HEK293 (cell line): Measurements from ENCODE around the gene MMS19.

Source experiments
- BCL11A ChIP-seq: fragments of 450-650 bp; formaldehyde crosslinking; IDR thresholded peaks from 2 replicates; pipeline ENCODE4 v1.5.1; 2016; ENCODE audit warnings: low read depth, missing biosample characterization, missing genetic modification characterization
- CTCF ChIP-seq: fragments of 450-650 bp; formaldehyde crosslinking; IDR thresholded peaks from 2 replicates; pipeline ENCODE4 v1.5.1; 2016; ENCODE audit warnings: missing biosample characterization, missing genetic modification characterization
- MYNN ChIP-seq: fragments of 450-650 bp; formaldehyde crosslinking; IDR thresholded peaks from 2 replicates; pipeline ENCODE4 v1.5.1; 2016; ENCODE audit warnings: missing biosample characterization, missing genetic modification characterization, borderline replicate concordance
- REST ChIP-seq: fragments of 450-650 bp; formaldehyde crosslinking; IDR thresholded peaks from 2 replicates; pipeline ENCODE4 v1.5.1; 2016; ENCODE audit warnings: missing biosample characterization, missing genetic modification characterization
- TCF7L2 ChIP-seq: IDR thresholded peaks from 2 replicates; pipeline ENCODE4 v1.6.1; 2011; ENCODE audit warnings: low read depth, mild to moderate bottlenecking, inconsistent platforms, low read length, moderate library complexity, borderline replicate concordance
- YY2 ChIP-seq: fragments of 450-650 bp; formaldehyde crosslinking; IDR thresholded peaks from 2 replicates; pipeline ENCODE4 v1.5.1; 2016; ENCODE audit warnings: missing biosample characterization, missing genetic modification characterization
- ZFP3 ChIP-seq: fragments of 450-650 bp; formaldehyde crosslinking; IDR thresholded peaks from 2 replicates; pipeline ENCODE4 v1.5.1; 2016; ENCODE audit warnings: low read depth, missing biosample characterization, missing genetic modification characterization
- ZNF112 ChIP-seq: fragments of 450-650 bp; formaldehyde crosslinking; IDR thresholded peaks from 2 replicates; pipeline ENCODE4 v1.5.0; 2017; ENCODE audit warnings: missing biosample characterization, missing genetic modification characterization
- ZNF24 ChIP-seq: fragments of 450-650 bp; formaldehyde crosslinking; IDR thresholded peaks from 2 replicates; pipeline ENCODE4 v1.5.1; 2016; ENCODE audit warnings: missing biosample characterization, missing genetic modification characterization
- ZNF398 ChIP-seq: fragments of 450-650 bp; formaldehyde crosslinking; IDR thresholded peaks from 2 replicates; pipeline ENCODE4 v1.5.1; 2017; ENCODE audit warnings: missing biosample characterization, missing genetic modification characterization
- ZNF530 ChIP-seq: fragments of 450-650 bp; formaldehyde crosslinking; IDR thresholded peaks from 2 replicates; pipeline ENCODE4 v1.5.1; 2016; ENCODE audit warnings: low read depth, missing biosample characterization, missing genetic modification characterization

- TF ChIP-seq CTCF (tag by site-specific recombination): no peak
- TF ChIP-seq REST: no peak
- TF ChIP-seq ZFP3 (tag by site-specific recombination): no peak
- TF ChIP-seq ZNF398 (tag by site-specific recombination): no peak
- TF ChIP-seq MYNN (tag by site-specific recombination): no peak
- no peak for TF ChIP-seq TCF7L2
- no peak for TF ChIP-seq BCL11A
- TF ChIP-seq ZNF112 (tag by site-specific recombination): no peak
- TF ChIP-seq YY2 (tag by site-specific recombination): no peak
- TF ChIP-seq ZNF530 (tag by site-specific recombination): no peak
- TF ChIP-seq ZNF24 (tag by site-specific recombination): no peak
These were observed 85.3 kb downstream of the MMS19 start for GRCh38 chr10:97412891-97413304.
